ENCODE results near the gene IRS2.

DNA sequence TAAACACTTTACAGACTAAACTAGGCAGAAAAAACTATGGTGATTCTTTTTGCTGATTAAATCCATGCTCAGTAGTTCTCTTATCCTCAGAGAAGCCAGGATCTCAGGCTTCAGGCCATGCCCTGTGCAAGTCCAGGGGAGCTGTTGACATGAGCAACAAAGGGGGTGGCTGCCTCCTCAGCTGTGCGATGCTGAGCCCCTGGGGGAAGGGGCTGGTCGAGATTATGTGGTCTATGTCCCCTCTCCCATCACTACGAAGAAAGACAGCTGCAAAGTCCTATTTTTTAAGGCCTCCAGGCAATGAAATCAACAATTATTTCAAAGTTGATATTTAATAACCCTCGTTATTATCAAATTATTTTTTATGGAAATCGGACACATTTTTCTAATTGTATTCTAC is 37.0 kb downstream of the IRS2 start:
- TF ChIP-seq, protein P1, sequence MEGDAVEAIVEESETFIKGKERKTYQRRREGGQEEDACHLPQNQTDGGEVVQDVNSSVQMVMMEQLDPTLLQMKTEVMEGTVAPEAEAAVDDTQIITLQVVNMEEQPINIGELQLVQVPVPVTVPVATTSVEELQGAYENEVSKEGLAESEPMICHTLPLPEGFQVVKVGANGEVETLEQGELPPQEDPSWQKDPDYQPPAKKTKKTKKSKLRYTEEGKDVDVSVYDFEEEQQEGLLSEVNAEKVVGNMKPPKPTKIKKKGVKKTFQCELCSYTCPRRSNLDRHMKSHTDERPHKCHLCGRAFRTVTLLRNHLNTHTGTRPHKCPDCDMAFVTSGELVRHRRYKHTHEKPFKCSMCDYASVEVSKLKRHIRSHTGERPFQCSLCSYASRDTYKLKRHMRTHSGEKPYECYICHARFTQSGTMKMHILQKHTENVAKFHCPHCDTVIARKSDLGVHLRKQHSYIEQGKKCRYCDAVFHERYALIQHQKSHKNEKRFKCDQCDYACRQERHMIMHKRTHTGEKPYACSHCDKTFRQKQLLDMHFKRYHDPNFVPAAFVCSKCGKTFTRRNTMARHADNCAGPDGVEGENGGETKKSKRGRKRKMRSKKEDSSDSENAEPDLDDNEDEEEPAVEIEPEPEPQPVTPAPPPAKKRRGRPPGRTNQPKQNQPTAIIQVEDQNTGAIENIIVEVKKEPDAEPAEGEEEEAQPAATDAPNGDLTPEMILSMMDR (IDR thresholded peaks at IDR 0.05) = no peak
- no peak for TF ChIP-seq POLR2A (IDR thresholded peaks at IDR 0.05)

Measured in testis (tissue), 2 donors.